ENCODE results near the gene GPALPP1. TPM values are rescaled to one million over a fixed set of nuclear protein-coding genes. Genes with fewer than 3 reads are reported as not detected.

The GPALPP1 gene
- total RNA-seq, 2 donors from 2014 or later = 25.8 to 36.4 TPM

DNA sequence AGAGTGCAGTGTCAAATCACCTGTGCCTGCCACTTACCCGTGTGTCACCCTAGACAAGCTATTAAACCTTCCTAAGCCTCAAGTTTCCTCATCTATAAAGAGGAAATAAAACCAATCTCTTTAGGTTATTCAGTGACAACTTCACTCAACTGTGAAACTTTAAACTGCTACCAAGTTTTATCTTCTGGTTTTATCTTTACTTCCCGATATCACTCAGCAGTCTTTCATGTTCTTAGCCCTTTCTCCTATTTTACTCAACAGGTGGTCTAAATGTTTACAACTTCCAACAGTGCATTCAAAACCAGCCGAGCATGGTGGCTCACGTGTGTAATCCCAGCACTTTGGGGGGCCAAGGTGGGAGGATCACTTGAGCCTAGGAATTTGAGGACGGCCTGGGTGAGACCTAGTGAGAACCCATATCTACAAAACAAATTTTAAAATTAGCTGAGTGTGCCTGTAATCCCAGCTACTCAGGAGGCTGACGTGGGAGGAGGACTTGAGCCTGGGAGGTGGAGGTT is 59.6 kb downstream of the GPALPP1 start:
- peaks cover 7% of the 10 kb centered on the region for H3K27me3 Mint-ChIP-seq (ENCODE audit: insufficient read depth)
- Histone ChIP-seq H3K27ac (ENCODE audit: low read depth, low read length) (no peak overlapping the region), H3K9ac (ENCODE audit: extremely low read depth, low read length, poor library complexity, severe bottlenecking) (no peak overlapping the region), H3K27me3 (ENCODE audit: control insufficient read depth, insufficient read depth, low read length, poor library complexity, severe bottlenecking) (no peaks in the 10 kb centered on the region), H3K36me3 (ENCODE audit: control insufficient read depth, insufficient read depth, low read length) (no peaks in the 10 kb centered on the region), H3K9me3 (ENCODE audit: control insufficient read depth, low read length) (no peaks in the 10 kb centered on the region), H3K4me3 (ENCODE audit: low read length) (no peak overlapping the region), H3K4me1 (ENCODE audit: control insufficient read depth, insufficient read depth, low read length) (peaks cover 2% of the 10 kb centered on the region)
- TF ChIP-seq, protein P1, sequence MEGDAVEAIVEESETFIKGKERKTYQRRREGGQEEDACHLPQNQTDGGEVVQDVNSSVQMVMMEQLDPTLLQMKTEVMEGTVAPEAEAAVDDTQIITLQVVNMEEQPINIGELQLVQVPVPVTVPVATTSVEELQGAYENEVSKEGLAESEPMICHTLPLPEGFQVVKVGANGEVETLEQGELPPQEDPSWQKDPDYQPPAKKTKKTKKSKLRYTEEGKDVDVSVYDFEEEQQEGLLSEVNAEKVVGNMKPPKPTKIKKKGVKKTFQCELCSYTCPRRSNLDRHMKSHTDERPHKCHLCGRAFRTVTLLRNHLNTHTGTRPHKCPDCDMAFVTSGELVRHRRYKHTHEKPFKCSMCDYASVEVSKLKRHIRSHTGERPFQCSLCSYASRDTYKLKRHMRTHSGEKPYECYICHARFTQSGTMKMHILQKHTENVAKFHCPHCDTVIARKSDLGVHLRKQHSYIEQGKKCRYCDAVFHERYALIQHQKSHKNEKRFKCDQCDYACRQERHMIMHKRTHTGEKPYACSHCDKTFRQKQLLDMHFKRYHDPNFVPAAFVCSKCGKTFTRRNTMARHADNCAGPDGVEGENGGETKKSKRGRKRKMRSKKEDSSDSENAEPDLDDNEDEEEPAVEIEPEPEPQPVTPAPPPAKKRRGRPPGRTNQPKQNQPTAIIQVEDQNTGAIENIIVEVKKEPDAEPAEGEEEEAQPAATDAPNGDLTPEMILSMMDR (conservative IDR thresholded peaks at IDR 0.05) = no peak
- no peaks in the 10 kb centered on the region for H3K9me3 Mint-ChIP-seq
- no peak overlapping the region for H3K27ac Mint-ChIP-seq
- 34% methylated on average over 4 to 6 of the region's 6 CpGs for WGBS, 2 experiments (ENCODE audit: insufficient coverage in 1 of 2, insufficient read length in 1 of 2)
- peak; percentile 66 for DNase-seq
- H3K36me3 Mint-ChIP-seq (ENCODE audit: low read depth) = no peaks in the 10 kb centered on the region
- peaks cover 14% of the 10 kb centered on the region for H3K4me1 Mint-ChIP-seq
- no peak overlapping the region for H3K4me3 Mint-ChIP-seq

DNA sequence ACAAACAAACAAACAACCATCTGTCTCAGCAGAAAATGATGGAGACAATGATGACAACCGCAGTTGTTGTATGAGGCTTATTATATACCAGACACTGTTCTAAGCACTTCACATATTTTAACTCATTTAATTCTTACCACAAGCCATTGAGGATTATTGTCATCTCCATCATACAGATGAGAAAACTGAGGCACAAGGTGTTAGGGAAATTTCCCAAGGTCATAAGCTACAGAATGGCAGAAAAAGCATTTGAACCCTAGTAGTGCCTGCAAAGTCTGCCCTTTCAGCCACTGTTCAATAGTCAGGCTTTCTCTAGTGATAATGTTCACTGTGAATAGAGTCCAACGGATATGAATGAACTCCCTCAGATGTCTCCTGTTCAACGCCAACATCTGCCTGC is 60.1 kb downstream of the GPALPP1 start:
- TF ChIP-seq, protein P1 (conservative IDR thresholded peaks at IDR 0.05) = no peak
- H3K9me3 Mint-ChIP-seq = no peaks in the 10 kb centered on the region
- Histone ChIP-seq H3K4me1 (ENCODE audit: control insufficient read depth, insufficient read depth, low read length) (peaks cover 2% of the 10 kb centered on the region), H3K36me3 (ENCODE audit: control insufficient read depth, insufficient read depth, low read length) (no peaks in the 10 kb centered on the region), H3K27ac (ENCODE audit: low read depth, low read length) (no peak overlapping the region), H3K9me3 (ENCODE audit: control insufficient read depth, low read length) (no peaks in the 10 kb centered on the region), H3K4me3 (ENCODE audit: low read length) (no peak overlapping the region), H3K27me3 (ENCODE audit: control insufficient read depth, insufficient read depth, low read length, poor library complexity, severe bottlenecking) (no peaks in the 10 kb centered on the region), H3K9ac (ENCODE audit: extremely low read depth, low read length, poor library complexity, severe bottlenecking) (no peak overlapping the region)
- no peaks in the 10 kb centered on the region for H3K36me3 Mint-ChIP-seq (ENCODE audit: low read depth)
- H3K27ac Mint-ChIP-seq = no peak overlapping the region
- DNase-seq = no peak
- WGBS, 2 experiments (ENCODE audit: insufficient coverage in 1 of 2, insufficient read length in 1 of 2) = 95 to 100% methylated on average over 3 of the region's 3 CpGs
- H3K4me3 Mint-ChIP-seq = no peak overlapping the region
- H3K27me3 Mint-ChIP-seq (ENCODE audit: insufficient read depth) = peaks cover 7% of the 10 kb centered on the region
- peaks cover 14% of the 10 kb centered on the region for H3K4me1 Mint-ChIP-seq

DNA sequence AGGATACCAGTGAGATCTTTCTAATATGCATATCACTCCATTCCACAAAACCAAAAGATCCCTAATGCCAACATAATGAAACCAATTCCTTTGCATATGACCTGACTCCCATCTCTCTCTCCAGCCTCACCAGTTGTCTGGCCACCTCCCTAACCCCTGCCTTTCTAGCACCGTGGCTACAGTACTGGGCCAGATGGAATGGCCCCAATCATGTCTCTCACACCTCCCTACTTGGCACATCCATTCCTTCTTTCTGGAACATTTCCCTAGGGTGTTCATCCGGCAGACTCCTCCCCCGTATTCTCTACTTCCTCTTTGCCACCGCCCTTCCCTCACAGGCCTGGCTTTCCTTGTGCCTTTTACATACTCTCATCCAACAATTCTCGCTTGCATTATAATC is 62.0 kb downstream of the GPALPP1 start:
- no peak overlapping the region for H3K9ac ChIP-seq (ENCODE audit: extremely low read depth, low read length, poor library complexity, severe bottlenecking)
- TF ChIP-seq, protein P1 (conservative IDR thresholded peaks at IDR 0.05) = no peak
- H3K4me3 ChIP-seq (ENCODE audit: low read length) = no peak overlapping the region
- H3K27me3 ChIP-seq (ENCODE audit: control insufficient read depth, insufficient read depth, low read length, poor library complexity, severe bottlenecking) = no peaks in the 10 kb centered on the region
- Mint-ChIP-seq H3K27me3 (ENCODE audit: insufficient read depth) (peaks cover 7% of the 10 kb centered on the region), H3K27ac (no peak overlapping the region), H3K4me1 (peaks cover 19% of the 10 kb centered on the region), H3K4me3 (no peak overlapping the region), H3K9me3 (no peaks in the 10 kb centered on the region), H3K36me3 (ENCODE audit: low read depth) (no peaks in the 10 kb centered on the region)
- no peak overlapping the region for H3K27ac ChIP-seq (ENCODE audit: low read depth, low read length)
- peaks cover 7% of the 10 kb centered on the region for H3K4me1 ChIP-seq (ENCODE audit: control insufficient read depth, insufficient read depth, low read length)
- no peak for DNase-seq
- H3K36me3 ChIP-seq (ENCODE audit: control insufficient read depth, insufficient read depth, low read length) = no peaks in the 10 kb centered on the region
- 73 to 86% methylated on average over 4 to 5 of the region's 5 CpGs for WGBS, 2 experiments (ENCODE audit: insufficient coverage in 1 of 2, insufficient read length in 1 of 2)
- H3K9me3 ChIP-seq (ENCODE audit: control insufficient read depth, low read length) = no peaks in the 10 kb centered on the region

Data from endodermal cell (in vitro differentiated cells).